Measurements from ENCODE around the gene ENOX1.

ENOX1 gene

GRCh38 chr13:43397111-43397510, 389.7 kb downstream of the ENOX1 start:
- no peak overlapping the region for H3K4me3 ChIP-seq (ENCODE audit: low read length)
- no peak for TF ChIP-seq CTCF (conservative IDR thresholded peaks at IDR 0.05; ENCODE audit: low read depth, low read length)
- DNase-seq (ENCODE audit: low read depth) = no peak

GRCh38 chr13:43391036-43391435, 395.7 kb downstream of the ENOX1 start:
- no peak overlapping the region for H3K4me3 ChIP-seq (ENCODE audit: low read length)
- TF ChIP-seq CTCF (conservative IDR thresholded peaks at IDR 0.05; ENCODE audit: low read depth, low read length) = no peak
- DNase-seq (ENCODE audit: low read depth) = no peak

- TF ChIP-seq CTCF (conservative IDR thresholded peaks at IDR 0.05; ENCODE audit: low read depth, low read length) = no peak
- DNase-seq (ENCODE audit: low read depth) = no peak
- no peak overlapping the region for H3K4me3 ChIP-seq (ENCODE audit: low read length)
These were observed 396.2 kb downstream of the ENOX1 start for GRCh38 chr13:43390619-43391018.

GRCh38 chr13:43389983-43390382, 396.8 kb downstream of the ENOX1 start:
- no peak overlapping the region for H3K4me3 ChIP-seq (ENCODE audit: low read length)
- no peak for TF ChIP-seq CTCF (conservative IDR thresholded peaks at IDR 0.05; ENCODE audit: low read depth, low read length)
- no peak for DNase-seq (ENCODE audit: low read depth)

GRCh38 chr13:43389573-43389972, 397.2 kb downstream of the ENOX1 start:
- DNase-seq (ENCODE audit: low read depth) = no peak
- no peak overlapping the region for H3K4me3 ChIP-seq (ENCODE audit: low read length)
- TF ChIP-seq CTCF (conservative IDR thresholded peaks at IDR 0.05; ENCODE audit: low read depth, low read length) = no peak

GRCh38 chr13:43388282-43389034, 398.3 kb downstream of the ENOX1 start:
- no peak overlapping the region for H3K4me3 ChIP-seq (ENCODE audit: low read length)
- no peak for TF ChIP-seq CTCF (conservative IDR thresholded peaks at IDR 0.05; ENCODE audit: low read depth, low read length)
- no peak for DNase-seq (ENCODE audit: low read depth)

GRCh38 chr13:43387880-43388279, 398.9 kb downstream of the ENOX1 start:
- no peak overlapping the region for H3K4me3 ChIP-seq (ENCODE audit: low read length)
- TF ChIP-seq CTCF (conservative IDR thresholded peaks at IDR 0.05; ENCODE audit: low read depth, low read length) = no peak
- DNase-seq (ENCODE audit: low read depth) = no peak
